ENCODE data around the gene SLC16A13.
A peak's percentile ranks its signal among the peaks of the same experiment; 100 is the strongest.
"Not testable (repeated sequence)": the region's sequence is repeated elsewhere in the genome, so short reads cannot be mapped to it uniquely, and the experiment has no call there.

Gene SLC16A13

GRCh38 chr17:7026471-7027115, 9.2 kb upstream of the SLC16A13 start:
- no peak for DNase-seq (ENCODE audit: low read depth in 4 of 4, low spot score in 1 of 4)

- no peak for DNase-seq (ENCODE audit: low read depth in 4 of 4, low spot score in 1 of 4)
Observed at GRCh38 chr17:7027335-7027734, 8.5 kb upstream of the SLC16A13 start.

DNA sequence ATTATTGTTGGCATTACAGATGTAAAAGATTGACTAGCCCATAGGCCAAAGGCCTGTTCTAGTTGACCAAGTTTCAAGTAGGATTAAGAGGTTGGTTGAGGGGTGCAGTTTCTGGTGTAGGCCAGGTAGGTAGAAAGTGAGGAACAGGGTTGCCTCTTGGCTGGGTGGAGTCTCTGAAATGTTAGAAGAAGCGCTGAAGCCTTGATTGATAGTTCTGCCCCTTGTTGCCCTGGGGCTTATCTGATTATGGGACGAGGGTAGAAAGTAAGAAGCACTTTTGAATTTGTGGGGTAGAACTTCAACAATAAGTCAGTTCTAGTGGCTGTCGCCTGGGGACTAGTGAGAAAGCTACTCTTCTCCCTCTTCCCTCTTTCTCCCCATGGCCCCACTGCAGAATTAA, 6.7 kb upstream of the SLC16A13 start:
- no peak for DNase-seq (ENCODE audit: low read depth in 4 of 4, low spot score in 1 of 4)

GRCh38 chr17:7029659-7030058, 6.2 kb upstream of the SLC16A13 start:
- DNase-seq (ENCODE audit: low read depth in 4 of 4, low spot score in 1 of 4): no peak

GRCh38 chr17:7034955-7035590, 742 bp upstream of the SLC16A13 start:
- no peak for DNase-seq (ENCODE audit: low read depth in 4 of 4, low spot score in 1 of 4)

DNA sequence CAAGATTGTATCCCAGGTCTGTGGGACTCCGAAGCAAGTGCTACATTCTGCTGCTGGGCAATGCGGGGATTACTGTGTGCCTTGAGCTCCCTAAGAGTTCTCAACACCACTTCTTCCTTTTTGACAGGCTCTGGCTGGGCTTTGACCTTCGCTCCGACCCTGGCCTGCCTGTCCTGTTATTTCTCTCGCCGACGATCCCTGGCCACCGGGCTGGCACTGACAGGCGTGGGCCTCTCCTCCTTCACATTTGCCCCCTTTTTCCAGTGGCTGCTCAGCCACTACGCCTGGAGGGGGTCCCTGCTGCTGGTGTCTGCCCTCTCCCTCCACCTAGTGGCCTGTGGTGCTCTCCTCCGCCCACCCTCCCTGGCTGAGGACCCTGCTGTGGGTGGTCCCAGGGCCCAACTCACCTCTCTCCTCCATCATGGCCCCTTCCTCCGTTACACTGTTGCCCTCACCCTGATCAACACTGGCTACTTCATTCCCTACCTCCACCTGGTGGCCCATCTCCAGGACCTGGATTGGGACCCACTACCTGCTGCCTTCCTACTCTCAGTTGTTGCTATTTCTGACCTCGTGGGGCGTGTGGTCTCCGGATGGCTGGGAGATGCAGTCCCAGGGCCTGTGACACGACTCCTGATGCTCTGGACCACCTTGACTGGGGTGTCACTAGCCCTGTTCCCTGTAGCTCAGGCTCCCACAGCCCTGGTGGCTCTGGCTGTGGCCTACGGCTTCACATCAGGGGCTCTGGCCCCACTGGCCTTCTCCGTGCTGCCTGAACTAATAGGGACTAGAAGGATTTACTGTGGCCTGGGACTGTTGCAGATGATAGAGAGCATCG, 2.4 kb downstream of the SLC16A13 start:
- DNase-seq (ENCODE audit: low read depth in 4 of 4, low spot score in 1 of 4): no peak

DNA sequence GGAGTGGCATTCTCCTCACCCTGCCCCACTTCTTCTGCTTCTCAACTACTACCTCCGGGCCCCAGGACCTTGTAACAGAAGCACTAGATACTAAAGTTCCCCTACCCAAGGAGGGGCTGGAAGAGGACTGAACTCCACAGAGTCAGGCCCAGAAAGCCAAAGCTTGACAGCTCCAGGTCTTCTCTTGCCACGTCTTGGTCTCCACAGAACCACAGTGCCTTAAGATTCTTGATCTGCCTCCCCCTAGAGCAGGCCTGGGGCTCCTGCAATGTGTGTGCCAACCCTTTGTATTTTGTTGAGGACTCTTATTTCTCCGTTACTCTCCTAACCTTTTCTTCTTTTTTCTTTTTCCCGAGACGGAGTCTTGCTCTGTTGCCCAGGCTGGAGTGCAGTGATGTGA, 4.0 kb downstream of the SLC16A13 start:
- DNase-seq (ENCODE audit: low read depth in 4 of 4, low spot score in 1 of 4): no peak

DNA sequence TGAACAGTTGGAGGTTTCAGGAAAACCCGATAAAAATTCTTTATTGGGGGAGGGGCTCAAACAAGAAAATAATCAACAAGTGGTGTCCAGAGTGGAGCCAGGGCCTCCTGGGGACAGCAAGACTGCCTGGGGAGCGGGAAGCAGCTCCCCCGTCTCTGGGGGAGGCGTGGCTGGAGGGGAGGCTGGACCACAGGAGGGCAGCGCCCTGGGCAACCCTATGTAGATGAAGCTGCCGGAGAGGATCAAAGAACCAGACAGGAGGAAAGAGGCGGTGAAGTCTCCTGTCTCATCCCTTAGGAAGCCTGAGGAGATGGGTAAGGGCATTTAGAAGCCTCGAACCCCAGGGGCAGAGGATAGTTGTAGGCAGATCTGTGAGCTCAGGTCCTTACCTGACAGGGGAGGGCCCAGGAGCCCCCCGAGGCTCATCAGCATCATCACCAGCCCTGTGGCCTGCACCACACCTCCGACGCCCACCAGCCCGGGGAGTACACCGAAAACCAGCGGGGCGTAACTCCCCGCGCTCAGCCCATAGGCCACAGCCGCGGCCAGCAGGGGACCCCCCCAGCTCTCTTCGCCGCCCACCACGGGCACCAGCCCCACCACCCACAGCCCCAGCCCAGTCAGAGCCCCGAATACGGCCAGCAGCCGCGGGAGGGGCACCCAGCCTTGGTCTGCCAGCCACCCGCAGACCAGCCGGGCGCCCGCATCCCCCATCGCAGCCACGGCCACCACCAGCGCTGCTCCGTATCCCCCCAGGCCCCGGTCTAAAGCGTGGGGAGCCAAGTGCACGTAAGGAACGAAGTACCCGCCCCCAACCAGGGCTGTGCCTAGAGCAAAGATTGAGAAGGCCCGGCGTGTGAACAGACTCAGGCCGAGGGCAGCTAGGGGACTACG, 6.0 kb downstream of the SLC16A13 start:
- no peak for DNase-seq (ENCODE audit: low read depth in 4 of 4, low spot score in 1 of 4)

DNA sequence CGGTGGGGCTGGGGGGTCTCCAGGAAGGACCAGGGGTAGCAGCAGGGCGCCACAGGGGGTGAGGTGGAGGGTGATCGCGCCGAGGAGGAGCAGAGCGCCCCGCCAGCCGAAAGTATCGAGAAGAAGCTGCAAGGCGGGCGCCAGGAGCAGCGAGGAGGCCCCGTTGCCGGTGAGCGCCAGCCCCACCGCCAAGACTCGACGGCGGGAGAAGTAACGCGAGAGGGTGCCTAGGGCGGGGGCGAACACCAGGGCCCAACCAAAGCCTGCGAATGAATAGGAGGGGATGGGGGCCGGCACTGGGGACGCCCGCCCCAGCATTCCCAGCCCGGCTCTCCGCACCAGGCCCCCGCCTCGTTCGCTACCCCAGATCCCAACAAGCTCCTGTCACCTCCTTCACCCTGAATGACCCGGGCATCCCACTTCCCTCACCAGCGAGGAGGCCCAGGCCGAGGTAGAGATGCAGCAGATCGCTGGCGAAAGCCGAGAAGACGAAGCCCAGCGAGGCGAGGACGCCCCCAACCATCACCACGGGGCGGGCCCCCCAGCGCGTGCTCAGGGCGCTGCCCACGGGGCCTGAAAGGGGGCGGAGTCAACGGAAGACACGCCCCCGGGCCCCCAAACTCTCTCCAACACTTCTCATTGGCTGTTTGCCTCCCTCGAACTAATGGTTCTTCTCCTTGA, 6.8 kb downstream of the SLC16A13 start:
- DNase-seq (ENCODE audit: low read depth in 4 of 4, low spot score in 1 of 4): peak in 1 of 4 experiments; percentile 23

DNA sequence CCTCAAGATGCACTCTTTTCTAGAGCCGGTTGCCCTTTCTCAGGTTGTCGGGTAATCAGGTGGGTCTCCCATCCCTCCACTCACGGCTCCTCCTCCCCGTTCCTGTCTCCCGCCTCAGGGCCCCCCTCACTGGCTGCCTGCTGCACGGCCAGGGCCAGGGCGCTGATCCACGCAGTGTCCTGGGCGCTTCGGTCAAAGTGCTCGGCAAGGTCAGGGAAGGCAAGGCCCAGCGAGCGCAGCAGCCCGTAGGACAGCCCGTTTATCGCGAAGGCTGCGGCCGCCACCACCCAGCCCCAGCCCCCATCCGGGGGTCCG, 7.3 kb downstream of the SLC16A13 start:
- DNase-seq (ENCODE audit: low read depth in 4 of 4, low spot score in 1 of 4): no peak

DNA sequence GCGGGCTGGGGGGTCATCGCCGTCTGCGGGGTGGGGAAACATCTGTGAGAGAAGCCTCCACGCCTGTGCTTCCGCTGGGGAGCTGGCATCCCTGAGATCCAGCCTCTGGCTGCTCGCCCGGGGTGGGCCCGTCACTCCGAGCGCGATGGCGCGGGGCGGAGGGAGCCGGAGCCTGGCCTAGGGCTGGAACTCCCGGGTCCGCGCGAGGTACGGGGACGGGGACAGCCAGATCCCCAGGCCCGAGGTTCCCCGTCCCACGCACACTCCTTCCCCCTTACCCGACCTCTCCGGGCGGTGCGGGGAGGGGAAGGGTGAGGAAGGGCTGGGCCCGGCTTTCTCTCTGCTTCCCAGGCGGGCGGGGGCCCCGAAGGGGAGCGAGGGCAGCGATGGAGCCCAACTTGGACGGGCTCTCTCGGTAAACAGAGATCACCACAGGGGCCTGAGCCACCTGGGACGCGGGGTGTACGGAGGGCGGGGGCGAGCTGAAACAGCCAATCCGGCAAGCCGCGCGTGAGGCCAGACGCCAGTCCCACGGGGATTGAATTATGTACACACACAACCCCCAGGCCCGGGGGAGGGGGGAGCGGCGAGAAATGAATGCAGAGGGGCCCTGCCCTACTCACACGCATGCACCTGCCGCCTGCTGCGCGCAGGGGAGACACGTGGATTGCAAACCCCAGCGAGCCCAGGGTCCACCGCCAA, 7.8 kb downstream of the SLC16A13 start, which contains the start of gene SLC16A11:
TSS of gene SLC16A11 (minus strand) at position 596 of the 702 bp plus-strand sequence. CDS start at position 17, 579 bp downstream.
- DNase-seq (ENCODE audit: low read depth in 4 of 4, low spot score in 1 of 4): no peak

DNA sequence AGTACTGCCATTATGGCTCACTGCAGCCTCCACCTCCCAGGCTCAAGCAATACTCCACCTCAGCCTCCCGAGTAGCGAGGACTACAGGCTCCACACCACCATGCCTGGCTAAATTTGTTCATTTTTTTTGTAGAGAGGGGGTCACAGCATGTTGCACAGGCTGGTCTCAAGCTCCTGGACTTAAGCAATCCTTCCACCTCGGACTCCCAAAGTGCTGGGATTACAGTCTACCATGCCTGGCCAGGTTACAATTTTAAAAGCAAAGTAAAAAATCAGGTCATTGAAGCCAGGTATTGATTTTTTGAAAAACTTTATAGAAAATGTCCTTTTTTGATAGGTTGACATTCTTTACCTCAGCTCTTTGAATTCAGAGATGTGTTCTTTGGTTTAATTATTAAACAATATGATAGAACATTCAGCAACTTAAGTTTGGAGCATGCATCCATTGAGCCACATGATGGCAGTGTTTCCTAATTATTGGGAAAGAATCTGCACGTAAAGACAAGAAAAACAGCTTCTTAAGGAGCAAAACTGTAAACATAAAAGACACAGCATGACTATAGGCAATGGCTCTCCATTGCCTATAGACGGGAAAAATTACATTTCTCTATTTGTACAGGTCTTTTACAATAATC, 9.8 kb downstream of the SLC16A13 start:
- no peak for DNase-seq (ENCODE audit: low read depth in 4 of 4, low spot score in 1 of 4)

- no peak for DNase-seq (ENCODE audit: low read depth in 4 of 4, low spot score in 1 of 4)
Observed at GRCh38 chr17:7046127-7046724, 10.4 kb downstream of the SLC16A13 start.

DNA sequence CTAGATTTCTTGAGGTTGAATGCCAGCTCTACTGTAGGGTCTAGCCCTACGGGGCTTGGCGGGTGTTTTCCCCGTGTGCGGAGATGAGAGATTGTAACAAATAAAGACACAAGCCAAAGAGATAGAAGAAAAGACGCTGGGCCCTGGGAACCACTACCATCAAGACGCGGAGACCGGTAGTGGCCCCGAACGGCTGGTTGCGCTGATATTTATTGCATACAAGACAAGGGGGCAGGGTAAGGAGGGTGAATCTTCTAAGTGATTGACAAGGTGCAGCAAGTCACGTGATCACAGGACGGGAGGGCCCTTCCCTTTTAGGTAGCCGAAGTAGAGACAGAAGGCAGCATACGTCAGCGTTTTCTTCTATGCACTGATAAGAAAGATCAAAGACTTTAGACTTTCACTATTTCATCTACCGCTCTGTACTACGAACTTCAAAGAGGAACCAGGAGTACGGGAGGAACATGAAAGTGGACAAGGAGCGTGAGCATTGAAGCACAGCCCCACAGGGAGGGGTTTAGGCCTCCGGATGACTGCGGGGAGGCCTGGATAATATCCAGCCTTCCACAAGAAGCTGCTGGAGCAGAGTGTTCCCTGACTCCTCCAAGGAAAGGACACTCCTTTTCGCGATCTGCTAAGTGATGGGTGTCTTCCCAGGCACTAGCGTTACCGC, 11.0 kb downstream of the SLC16A13 start:
- DNase-seq (ENCODE audit: low read depth in 4 of 4, low spot score in 1 of 4): peak in 2 of 4 experiments; percentile 44 to 63

DNA sequence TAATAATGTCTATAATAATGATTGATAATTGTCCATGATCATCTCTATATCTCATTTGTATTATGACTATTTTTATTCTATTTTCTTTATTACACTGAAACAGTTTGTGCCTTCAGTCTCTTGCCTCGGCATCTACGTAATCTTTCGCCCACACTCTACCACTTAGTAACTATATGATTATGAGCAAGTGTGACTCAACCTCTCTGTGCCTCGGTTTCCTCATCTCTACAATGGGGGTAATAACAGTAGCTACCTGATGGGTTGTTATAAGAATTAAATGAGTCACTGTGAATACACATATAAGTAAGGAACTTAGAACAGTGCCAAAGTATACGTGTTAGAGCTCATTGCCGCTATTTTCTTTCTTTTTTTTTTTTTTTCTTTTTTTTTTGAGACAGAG, 11.8 kb downstream of the SLC16A13 start:
- no peak for DNase-seq (ENCODE audit: low read depth in 4 of 4, low spot score in 1 of 4)

DNA sequence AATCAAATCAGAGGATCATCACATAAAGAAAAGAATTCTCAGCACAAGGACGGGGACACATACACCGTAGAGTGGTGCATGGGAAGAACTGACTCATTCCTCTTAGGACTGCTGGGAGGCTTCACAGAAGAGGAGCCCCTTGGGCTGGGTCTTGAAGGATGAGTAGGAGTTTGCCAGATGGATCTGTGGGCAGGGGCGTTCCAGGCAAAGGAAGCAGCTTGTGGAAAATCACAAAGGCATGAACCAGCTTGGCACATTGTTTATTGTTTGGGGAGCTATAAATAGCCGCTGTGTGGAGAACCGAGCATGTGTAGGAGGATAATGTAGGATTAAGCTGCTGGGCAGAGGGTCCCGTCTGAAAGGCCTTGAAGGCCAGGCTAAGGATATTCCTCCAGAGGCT, 13.2 kb downstream of the SLC16A13 start:
- DNase-seq (ENCODE audit: low read depth in 4 of 4, low spot score in 1 of 4): no peak

DNA sequence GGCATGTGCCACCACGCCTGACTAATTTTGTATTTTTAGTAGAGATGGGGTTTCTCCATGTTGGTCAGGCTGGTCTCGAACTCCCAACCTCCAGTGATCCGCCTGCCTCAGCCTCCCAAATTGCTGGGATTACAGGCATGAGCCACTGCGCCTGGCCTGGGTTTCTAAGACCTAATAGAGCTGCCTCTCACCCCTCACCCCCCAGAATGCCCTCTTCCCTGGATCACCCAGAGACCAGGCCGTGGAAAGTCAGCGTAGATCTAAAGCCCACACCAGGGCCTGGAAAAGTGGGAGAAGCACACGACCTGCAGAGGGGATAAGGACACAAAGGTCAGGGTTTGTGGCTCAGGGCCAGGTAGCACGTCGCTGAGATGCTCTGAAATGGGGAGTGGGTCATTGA, 14.8 kb downstream of the SLC16A13 start:
- DNase-seq (ENCODE audit: low read depth in 4 of 4, low spot score in 1 of 4): not testable (repeated sequence)

DNA sequence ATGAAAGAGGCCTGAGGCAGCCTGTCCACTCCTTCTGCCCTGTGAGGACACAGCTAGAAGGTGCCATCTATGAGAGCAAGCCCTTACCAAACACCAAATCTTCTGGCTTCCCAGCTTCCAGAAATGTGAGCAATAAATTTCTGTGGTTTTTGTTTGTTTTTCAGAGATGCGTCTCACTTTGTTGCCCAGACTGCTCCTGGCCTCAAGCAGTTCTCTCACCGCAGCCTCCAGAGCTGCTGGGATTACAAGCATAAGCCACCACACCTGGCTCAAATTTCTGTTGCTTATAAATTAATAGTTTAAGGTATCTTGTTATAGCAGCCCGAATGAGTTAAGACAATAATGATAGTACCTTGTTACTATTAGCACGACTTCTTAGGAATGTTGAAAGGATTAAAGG, 20.6 kb downstream of the SLC16A13 start:
- no peak for DNase-seq (ENCODE audit: low read depth in 4 of 4, low spot score in 1 of 4)
